Neuronal stem cell (in vitro differentiated cells): Measurements from ENCODE around the gene CIDEB.

Experiments
- DNase-seq: peaks from one replicate; pipeline ENCODE4 v3.0.0-alpha.2; 2013; ENCODE audit warnings: low spot score
- H2AFZ ChIP-seq: one replicate; pipeline ENCODE4 v1.6.1; 2013; ENCODE audit warnings: mild to moderate bottlenecking, low read length, inconsistent platforms
- H2AK5ac ChIP-seq: 2 replicates; pipeline ENCODE4 v1.6.1; 2013; ENCODE audit warnings: low read depth, mild to moderate bottlenecking, inconsistent platforms, low read length, moderate library complexity, mixed read lengths
- H2BK120ac ChIP-seq: 2 replicates; pipeline ENCODE4 v1.6.1; 2013; ENCODE audit warnings: low read depth, mild to moderate bottlenecking, inconsistent platforms, low read length, moderate library complexity, mixed read lengths
- H2BK12ac ChIP-seq: one replicate; pipeline ENCODE4 v1.6.1; 2013; ENCODE audit warnings: low read length, inconsistent platforms
- H2BK15ac ChIP-seq: 2 replicates; pipeline ENCODE4 v1.6.1; 2013; ENCODE audit warnings: mild to moderate bottlenecking, low read length, inconsistent platforms, mixed read lengths
- H2BK5ac ChIP-seq: one replicate; pipeline ENCODE4 v1.6.1; 2013; ENCODE audit warnings: inconsistent platforms, mild to moderate bottlenecking, low read length, moderate library complexity
- H3K14ac ChIP-seq: one replicate; pipeline ENCODE4 v1.6.1; 2013; ENCODE audit warnings: low read length, inconsistent platforms
- H3K18ac ChIP-seq: 2 replicates; pipeline ENCODE4 v1.6.1; 2013; ENCODE audit warnings: low read length, inconsistent platforms
- H3K23ac ChIP-seq: 2 replicates; pipeline ENCODE4 v1.6.1; 2013; ENCODE audit warnings: low read depth, mild to moderate bottlenecking, mixed read lengths, low read length, inconsistent platforms; ENCODE audit not compliant: poor library complexity
- H3K27ac ChIP-seq: replicated peaks from 3 replicates; pipeline ENCODE4 v1.5.1; 2013; ENCODE audit warnings: low read length, inconsistent platforms
- H3K27me3 ChIP-seq, 3 experiments: 2 replicates each; pipeline ENCODE4 v1.6.1; 2013; ENCODE audit warnings: low read length in 3 of 3, mild to moderate bottlenecking in 2 of 3, inconsistent platforms in 1 of 3, low read depth in 1 of 3, mixed read lengths in 1 of 3, moderate library complexity in 1 of 3; ENCODE audit not compliant: control insufficient read depth in 3 of 3, insufficient read depth in 3 of 3
- H3K36me3 ChIP-seq, 2 donors: replicated peaks in 1 of 2; 2 replicates each; pipeline ENCODE4 v1.6.1; 2013; ENCODE audit warnings: low read length in 2 of 2; ENCODE audit not compliant: control insufficient read depth in 2 of 2, insufficient read depth in 2 of 2
- H3K4ac ChIP-seq: 2 replicates; pipeline ENCODE4 v1.6.1; 2013; ENCODE audit warnings: inconsistent platforms, mild to moderate bottlenecking, low read length, moderate library complexity
- H3K4me1 ChIP-seq, 2 donors: 1 replicate in 1 of 2; 2 replicates in 1 of 2; pipeline ENCODE4 v1.6.1; 2013; ENCODE audit warnings: low read length in 2 of 2, low read depth in 1 of 2; ENCODE audit not compliant: control insufficient read depth in 2 of 2, insufficient read depth in 1 of 2
- H3K4me2 ChIP-seq: one replicate; pipeline ENCODE4 v1.6.1; 2013; ENCODE audit warnings: mild to moderate bottlenecking, low read length, inconsistent platforms; ENCODE audit not compliant: insufficient read depth, poor library complexity, severe bottlenecking
- H3K4me3 ChIP-seq, 2 donors: 2 replicates each; pipeline ENCODE4 v1.5.1; 2013; ENCODE audit warnings: low read length in 2 of 2, mild to moderate bottlenecking in 2 of 2, inconsistent platforms in 1 of 2, moderate library complexity in 1 of 2
- H3K79me1 ChIP-seq: one replicate; pipeline ENCODE4 v1.6.1; 2013; ENCODE audit warnings: low read depth, mild to moderate bottlenecking, inconsistent platforms, low read length, moderate library complexity
- H3K9ac ChIP-seq: one replicate; pipeline ENCODE4 v1.6.1; 2013; ENCODE audit warnings: mild to moderate bottlenecking, low read depth, low read length, inconsistent platforms; ENCODE audit not compliant: poor library complexity
- H3K9me3 ChIP-seq, 2 donors: replicated peaks in 1 of 2; 2 replicates each; pipeline versions ENCODE3 to v1.6.1; 2013; ENCODE audit warnings: low read length in 2 of 2, mild to moderate bottlenecking in 2 of 2, inconsistent platforms in 1 of 2, low read depth in 1 of 2, mixed read lengths in 1 of 2, moderate library complexity in 1 of 2; ENCODE audit not compliant: control insufficient read depth in 2 of 2, insufficient read depth in 1 of 2
- H4K8ac ChIP-seq: one replicate; pipeline ENCODE4 v1.6.1; 2013; ENCODE audit warnings: low read depth, mild to moderate bottlenecking, inconsistent platforms, low read length, moderate library complexity
- H4K91ac ChIP-seq: one replicate; pipeline ENCODE4 v1.6.1; 2013; ENCODE audit warnings: low read length, low read depth, mild to moderate bottlenecking, inconsistent platforms; ENCODE audit not compliant: poor library complexity
- WGBS, 2 donors: extraction: QIAGEN DNeasy Blood & Tissue Kit; methylation state at CpG; one replicate each; pipeline ENCODE4 v1.1.7; 2013; ENCODE audit warnings: missing lambda C conversion rate in 2 of 2, mixed read lengths in 1 of 2; ENCODE audit not compliant: insufficient read length in 2 of 2, insufficient replicate concordance in 1 of 2; ENCODE audit errors: extremely low coverage in 2 of 2; 5-methylcytosine and 5-hydroxymethylcytosine counted together

Gene CIDEB

GRCh38 chr14:24310265-24310645, 2.5 kb upstream of the CIDEB start:
- Histone ChIP-seq H2BK12ac (no peak overlapping the region), H3K9ac (no peak overlapping the region), H3K4me2 (no peak overlapping the region), H3K27me3 (no peaks in the 10 kb centered on the region), H2BK15ac (no peak overlapping the region), H2AK5ac (no peak overlapping the region), H3K23ac (no peak overlapping the region), H3K4me1 (no peaks in the 10 kb centered on the region), H4K8ac (no peak overlapping the region), H2AFZ (no peak overlapping the region), H3K14ac (no peak overlapping the region), H2BK5ac (no peak overlapping the region), H3K4me3 (no peak overlapping the region), H4K91ac (no peak overlapping the region), H3K4ac (no peak overlapping the region), H3K36me3 (peaks cover 17 to 52% of the 10 kb centered on the region in 2 donors), H2BK120ac (no peak overlapping the region), H3K18ac (no peak overlapping the region), H3K9me3 (no peaks in the 10 kb centered on the region), H3K79me1 (no peaks in the 10 kb centered on the region), H3K27ac (no peak overlapping the region)
- no CpG with 5 or more reads among the region's 5 CpGs for WGBS, 2 donors
- DNase-seq, result no peak

- Histone ChIP-seq H3K27ac (no peak within 1 kb of the TSS), H4K91ac (no peak within 1 kb of the TSS), H3K4me2 (no peak within 1 kb of the TSS), H2AK5ac (no peak within 1 kb of the TSS), H3K4me3 (no peak within 1 kb of the TSS), H3K23ac (no peak within 1 kb of the TSS), H2AFZ (no peak within 1 kb of the TSS), H3K4ac (no peak within 1 kb of the TSS), H2BK5ac (no peak within 1 kb of the TSS), H3K9me3 (no peaks in the 10 kb centered on the region), H2BK12ac (no peak within 1 kb of the TSS), H3K79me1 (no peaks in the 10 kb centered on the region), H3K18ac (no peak within 1 kb of the TSS), H3K27me3 (no peaks in the 10 kb centered on the region), H3K4me1 (no peaks in the 10 kb centered on the region), H3K9ac (peak within 1 kb of the TSS; percentile 1), H2BK120ac (no peak within 1 kb of the TSS), H3K36me3 (peaks cover 21 to 58% of the 10 kb centered on the region in 2 donors), H4K8ac (no peak within 1 kb of the TSS), H3K14ac (no peak within 1 kb of the TSS), H2BK15ac (no peak within 1 kb of the TSS)
- no CpG with 5 or more reads among the region's 5 CpGs for WGBS, 2 donors
- no peak for DNase-seq
Measured at GRCh38 chr14:24309538-24310264, 1.9 kb upstream of the CIDEB start, which contains the start of gene LTB4R2. TSS of gene LTB4R2 (plus strand) at chr14:24310140. CDS start at chr14:24310665, 525 bp downstream.

- Histone ChIP-seq H3K18ac (no peak overlapping the region), H3K36me3 (peaks cover 31 to 69% of the 10 kb centered on the region in 2 donors)
Measured at GRCh38 chr14:24308342-24309124, 756 bp upstream of the CIDEB start.

GRCh38 chr14:24307156-24307574, 612 bp downstream of the CIDEB start:
- H3K9ac ChIP-seq, result no peak overlapping the region
- H3K27me3 ChIP-seq, result no peaks in the 10 kb centered on the region
- no peak overlapping the region for H2BK5ac ChIP-seq
- no peak overlapping the region for H3K27ac ChIP-seq
- no peaks in the 10 kb centered on the region for H3K79me1 ChIP-seq
- no CpG with 5 or more reads among the region's 11 CpGs for WGBS, 2 donors
- H2AK5ac ChIP-seq, result no peak overlapping the region
- no peaks in the 10 kb centered on the region for H3K4me1 ChIP-seq
- H3K4me3 ChIP-seq, result no peak overlapping the region
- no peak overlapping the region for H3K23ac ChIP-seq
- H2BK15ac ChIP-seq, result no peak overlapping the region
- no peak overlapping the region for H4K8ac ChIP-seq
- H3K9me3 ChIP-seq, result no peaks in the 10 kb centered on the region
- DNase-seq, result no peak
- no peak overlapping the region for H2AFZ ChIP-seq
- H2BK12ac ChIP-seq, result no peak overlapping the region
- H3K4ac ChIP-seq, result no peak overlapping the region
- no peak overlapping the region for H2BK120ac ChIP-seq
- H3K4me2 ChIP-seq, result no peak overlapping the region
- no peak overlapping the region for H4K91ac ChIP-seq
- peaks cover 41 to 83% of the 10 kb centered on the region in 2 donors for H3K36me3 ChIP-seq
- H3K14ac ChIP-seq, result no peak overlapping the region
- H3K18ac ChIP-seq, result no peak overlapping the region

More at GRCh38 chr14:24308342-24309124, 756 bp upstream of the CIDEB start:
- Histone ChIP-seq H3K27ac (no peak overlapping the region), H3K79me1 (no peaks in the 10 kb centered on the region), H4K8ac (no peak overlapping the region), H3K9ac (no peak overlapping the region), H3K4me1 (no peaks in the 10 kb centered on the region), H2BK120ac (no peak overlapping the region), H3K14ac (no peak overlapping the region), H3K4ac (no peak overlapping the region), H3K9me3 (no peaks in the 10 kb centered on the region), H2AK5ac (no peak overlapping the region), H3K4me3 (no peak overlapping the region), H2AFZ (no peak overlapping the region), H3K27me3 (no peaks in the 10 kb centered on the region), H3K23ac (no peak overlapping the region), H2BK12ac (no peak overlapping the region), H2BK15ac (no peak overlapping the region), H2BK5ac (no peak overlapping the region), H4K91ac (no peak overlapping the region), H3K4me2 (no peak overlapping the region)
- no CpG with 5 or more reads among the region's 7 CpGs for WGBS, 2 donors
- no peak for DNase-seq
